ENCODE measurements around the gene ARL6. TPM values are rescaled to one million over a fixed set of nuclear protein-coding genes. Genes with fewer than 3 reads are reported as not detected.
A peak's percentile ranks its signal among the peaks of the same experiment; 100 is the strongest.

The ARL6 gene
- total and polyA plus RNA-seq, 2 of the 8 experiments (the other 6 are each of a cell fraction or from before 2014, with no cell fraction given), result 1.8 to 12.0 TPM

- no peak within 1 kb of the TSS for H3K4ac ChIP-seq (replicated peaks; ENCODE audit: insufficient read length, low read depth, low read length)
- DNase-seq (ENCODE audit: low read depth in 1 of 2, low spot score in 2 of 2) (peak in 1 of 2 experiments; percentile 85), FAIRE-seq (no peak)
- H4K20me1 ChIP-seq (replicated peaks in 1 of 2; ENCODE audit: control insufficient read depth in 1 of 2, insufficient read depth in 2 of 2, low read length in 2 of 2), result peaks cover 0 to 1% of the 10 kb centered on the region in 2 experiments
- H3K14ac ChIP-seq (ENCODE audit: insufficient read length), result no peak within 1 kb of the TSS
- no peak within 1 kb of the TSS for H2AK5ac ChIP-seq (ENCODE audit: low read depth, low read length)
- ChIA-PET CTCF (ENCODE audit: partially characterized antibody) (interaction anchor here (0.7 to 2.3 kb wide), 14 partner anchors 9 to 508 kb away, joined by 3 to 12 read pairs (median 4); partner anchors contain the start of gene ARL6), POLR2A (ENCODE audit: partially characterized antibody) (interaction anchor here (1.3 to 1.6 kb wide), 3 partner anchors 10 to 150 kb away, joined by 4 read pairs; partner anchors contain the start of gene ARL6)
- no peaks in the 10 kb centered on the region for H3K36me3 ChIP-seq (ENCODE audit: control insufficient read depth in 2 of 4, insufficient read depth in 4 of 4, low read length in 3 of 4)
- H3K27me3 ChIP-seq (replicated peaks in 1 of 4; ENCODE audit: control insufficient read depth in 3 of 4, extremely low read depth in 1 of 4, insufficient read depth in 3 of 4, low read length in 3 of 4), result peaks cover 0 to 22% (median 9%) of the 10 kb centered on the region in 4 experiments; a peak in 5 of 7 replicates
- WGBS, 2 experiments (ENCODE audit: extremely low coverage in 1 of 2, insufficient coverage in 1 of 2, insufficient read length in 1 of 2, insufficient replicate concordance in 2 of 2, low coverage in 1 of 2, low lambda C conversion rate in 2 of 2, missing lambda C conversion rate in 1 of 2), result 1% methylated on average over 20 of the region's 66 CpGs; no CpG with 5 or more reads in 1 of the 2 experiments
- peak within 1 kb of the TSS; percentile 42 to 88 (median 82) for H3K4me3 ChIP-seq (ENCODE audit: extremely low read depth in 1 of 4, insufficient read depth in 2 of 4, low read depth in 3 of 4, low read length in 4 of 4)
- H4K91ac ChIP-seq (replicated peaks; ENCODE audit: insufficient read length, low read length), result no peak within 1 kb of the TSS
- no peaks in the 10 kb centered on the region for H3K79me1 ChIP-seq (ENCODE audit: low read depth, low read length)
- no peaks in the 10 kb centered on the region for H3K9me3 ChIP-seq (ENCODE audit: insufficient read depth in 2 of 2, low read depth in 1 of 2, low read length in 1 of 2)
- no peak within 1 kb of the TSS for H2BK15ac ChIP-seq (ENCODE audit: low read length)
- peak within 1 kb of the TSS; percentile 91 for H4K8ac ChIP-seq (ENCODE audit: extremely low read depth, insufficient read depth, low read length)
- no peak within 1 kb of the TSS; the same call in 1 of the 2 replicates for H2BK12ac ChIP-seq (ENCODE audit: low read depth, low read length)
- H3K56ac ChIP-seq (replicated peaks; ENCODE audit: insufficient read length, low read depth, low read length), result no peak within 1 kb of the TSS
- no peak within 1 kb of the TSS for H2BK20ac ChIP-seq (ENCODE audit: low read length)
- H3K4me1 ChIP-seq (replicated peaks in 1 of 4; ENCODE audit: control insufficient read depth in 3 of 4, insufficient read depth in 4 of 4, low read length in 3 of 4), result no peaks in the 10 kb centered on the region
- H3K79me2 ChIP-seq (ENCODE audit: control insufficient read depth in 1 of 2, insufficient read depth in 2 of 2, low read length in 2 of 2), result 0 out of 4 replicates have a peak, but pooled peaks cover 0 to 9% of the 10 kb centered on the region in 2 experiments
- H2BK5ac ChIP-seq (ENCODE audit: low read depth, low read length), result no peak within 1 kb of the TSS
- H2AFZ ChIP-seq (ENCODE audit: low read length), result peak within 1 kb of the TSS; percentile 95
- H3K4me2 ChIP-seq (ENCODE audit: insufficient read depth in 1 of 2, low read depth in 2 of 2, low read length in 2 of 2), result peak within 1 kb of the TSS; percentile 53 to 90
- H3K23me2 ChIP-seq (ENCODE audit: low read depth, low read length), result peaks cover 3% of the 10 kb centered on the region
- no peak within 1 kb of the TSS for H3K27ac ChIP-seq (ENCODE audit: low read depth, low read length)
- H3K9ac ChIP-seq (replicated peaks in 1 of 4; ENCODE audit: extremely low read depth in 1 of 4, low read depth in 3 of 4, low read length in 3 of 4), result peak within 1 kb of the TSS; percentile 45 to 73 (median 60); a peak in 6 of 7 replicates
- no peak within 1 kb of the TSS for H2BK120ac ChIP-seq (replicated peaks; ENCODE audit: low read depth, low read length)
- peak within 1 kb of the TSS; percentile 55 for H3K18ac ChIP-seq (ENCODE audit: extremely low read depth, low read length)
- H4K5ac ChIP-seq (ENCODE audit: insufficient read length, low read depth, low read length), result peak within 1 kb of the TSS; percentile 18
- H3K23ac ChIP-seq (ENCODE audit: insufficient read length), result no peak within 1 kb of the TSS
- TF ChIP-seq KDM1A (IDR thresholded peaks at IDR 0.05; ENCODE audit: borderline replicate concordance, low read length) (no peak), CEBPB (IDR thresholded peaks at IDR 0.05; ENCODE audit: low read depth, low read length) (no peak), BRCA1 (IDR thresholded peaks at IDR 0.05; ENCODE audit: low read depth, low read length) (no peak), CHD1 (IDR thresholded peaks at IDR 0.05; ENCODE audit: low read depth, low read length) (no peak), CHD2 (IDR thresholded peaks at IDR 0.05; ENCODE audit: low read length) (no peak), PHF8 (conservative IDR thresholded peaks at IDR 0.05; ENCODE audit: low read depth, low read length) (no peak; the same call in 1 of the 2 replicates), NANOG (IDR thresholded peaks at IDR 0.05; ENCODE audit: insufficient read depth, low read depth, low read length, poor library complexity, severe bottlenecking) (no peak), CBX8 (IDR thresholded peaks at IDR 0.05; ENCODE audit: borderline replicate concordance, low read depth, low read length) (no peak), CTBP2 (IDR thresholded peaks at IDR 0.05; ENCODE audit: borderline replicate concordance, insufficient read depth, insufficient read length, low read length) (peak; percentile 83)
- TF ChIP-seq, protein P1, sequence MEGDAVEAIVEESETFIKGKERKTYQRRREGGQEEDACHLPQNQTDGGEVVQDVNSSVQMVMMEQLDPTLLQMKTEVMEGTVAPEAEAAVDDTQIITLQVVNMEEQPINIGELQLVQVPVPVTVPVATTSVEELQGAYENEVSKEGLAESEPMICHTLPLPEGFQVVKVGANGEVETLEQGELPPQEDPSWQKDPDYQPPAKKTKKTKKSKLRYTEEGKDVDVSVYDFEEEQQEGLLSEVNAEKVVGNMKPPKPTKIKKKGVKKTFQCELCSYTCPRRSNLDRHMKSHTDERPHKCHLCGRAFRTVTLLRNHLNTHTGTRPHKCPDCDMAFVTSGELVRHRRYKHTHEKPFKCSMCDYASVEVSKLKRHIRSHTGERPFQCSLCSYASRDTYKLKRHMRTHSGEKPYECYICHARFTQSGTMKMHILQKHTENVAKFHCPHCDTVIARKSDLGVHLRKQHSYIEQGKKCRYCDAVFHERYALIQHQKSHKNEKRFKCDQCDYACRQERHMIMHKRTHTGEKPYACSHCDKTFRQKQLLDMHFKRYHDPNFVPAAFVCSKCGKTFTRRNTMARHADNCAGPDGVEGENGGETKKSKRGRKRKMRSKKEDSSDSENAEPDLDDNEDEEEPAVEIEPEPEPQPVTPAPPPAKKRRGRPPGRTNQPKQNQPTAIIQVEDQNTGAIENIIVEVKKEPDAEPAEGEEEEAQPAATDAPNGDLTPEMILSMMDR (IDR thresholded peaks at IDR 0.05; ENCODE audit: control extremely low read depth in 1 of 3, insufficient read depth in 1 of 3, low read depth in 1 of 3, low read length in 3 of 3), result peak; percentile 11 to 19 (median 15); a peak in 3 of 4 replicates
These were observed 57.3 kb downstream of the ARL6 start, which contains the start of gene CRYBG3 for GRCh38 chr3:97821774-97822358. Gene CRYBG3, plus strand, starts transcription at chr3:97822011. Its CDS starts 196 bp downstream, at chr3:97822207.

Measured in H1 (cell line).